Posterior vena cava (tissue), 2 donors: Measurements from ENCODE around the gene PCDHB15. TPM values are rescaled to one million over a fixed set of nuclear protein-coding genes. Genes with fewer than 3 reads are reported as not detected.
"Not testable (repeated sequence)": the region's sequence is repeated elsewhere in the genome, so short reads cannot be mapped to it uniquely, and the experiment has no call there.

Experiments
- DNase-seq: peaks from one replicate; pipeline ENCODE4 v3.0.0-alpha.2; 2020; ENCODE audit warnings: low spot score
- intact Hi-C, 2 donors: fragments of 100-400 bp; cut with DNase I; formaldehyde crosslinking; loops; one replicate each; pipeline versions ENCODE4 v1.14.1 to v1.14.2; 2022 to 2023
- long read RNA-seq, 2 donors: library from polyadenylated mRNA; unstranded; transcript quantifications; one replicate each; pipeline ENCODE4 v2.0.0, GENCODE V29; 2020 to 2021
- total RNA-seq, 2 donors: library from RNA; stranded (reverse); fragmentation: NEBNext Ultra II Directional; extraction: Animal tissue kit (Norgen Biotek cat#: 25700); gene quantifications; one replicate each; pipeline ENCODE4 v1.2.1, GENCODE V29; 2021
- donor health status: DM: yes; HTN: yes; CAD: no.
- donor health status: DM: yes; HTN: yes; CAD: no.

The PCDHB15 gene
- total RNA-seq, result 1 to 10 TPM; 3.8 to 4.4 TPM
- long read RNA-seq, donor 1, full-length matches to known transcripts, result 2 of 2 reads
- long read RNA-seq, donor 1, partial matches to known transcripts, result 0 of 2 reads
- long read RNA-seq, donor 1, other reads (novel, unspliced or antisense), result 0 of 2 reads
- long read RNA-seq, donor 2, full-length matches to known transcripts, result 1 of 1 reads
- long read RNA-seq, donor 2, partial matches to known transcripts, result 0 of 1 reads
- long read RNA-seq, donor 2, other reads (novel, unspliced or antisense), result 0 of 1 reads

GRCh38 chr5:141245250-141245717 is at the start of gene PCDHB15:
PCDHB15 (plus strand) TSS chr5:141245395; CDS start chr5:141245579, 184 bp downstream.
- intact Hi-C loops, result no loop called here
- no peak for DNase-seq

DNA sequence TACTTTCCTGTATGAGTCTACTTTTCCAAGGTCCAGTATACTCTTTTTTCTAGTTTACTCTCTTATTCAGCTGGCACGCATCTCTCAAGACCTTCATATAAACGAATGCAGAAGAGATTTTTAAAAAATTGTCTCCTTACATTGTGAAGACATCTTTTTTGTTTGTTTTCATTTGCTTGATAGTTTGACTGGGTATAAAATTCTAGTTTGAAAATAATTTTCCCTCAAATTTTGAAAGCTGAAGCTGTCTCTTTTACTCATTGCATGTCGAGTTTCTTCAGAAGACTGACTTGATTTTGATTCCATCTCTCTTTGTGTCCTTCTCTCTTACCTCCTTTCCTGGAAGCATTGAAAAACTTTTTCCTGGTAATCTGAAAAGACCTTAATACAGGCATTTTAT is 48.8 kb upstream of the PCDHB15 start:
- intact Hi-C loops, result no loop called here
- DNase-seq, result no peak

GRCh38 chr5:141199359-141200235 is 45.6 kb upstream of the PCDHB15 start, which contains the start of gene PCDHB11:
PCDHB11 (plus strand) TSS chr5:141199627; CDS start chr5:141199775, 148 bp downstream.
- DNase-seq, result no peak

DNA sequence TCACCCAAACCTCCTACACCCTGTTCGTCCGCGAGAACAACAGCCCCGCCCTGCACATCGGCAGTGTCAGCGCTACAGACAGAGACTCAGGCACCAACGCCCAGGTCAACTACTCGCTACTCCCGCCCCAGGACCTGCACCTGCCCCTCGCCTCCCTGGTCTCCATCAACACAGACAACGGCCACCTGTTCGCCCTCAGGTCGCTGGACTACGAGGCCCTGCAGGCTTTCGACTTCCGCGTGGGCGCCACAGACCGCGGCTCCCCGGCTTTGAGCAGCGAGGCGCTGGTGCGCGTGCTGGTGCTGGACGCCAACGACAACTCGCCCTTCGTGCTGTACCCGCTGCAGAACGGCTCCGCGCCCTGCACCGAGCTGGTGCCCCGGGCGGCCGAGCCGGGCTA is 44.1 kb upstream of the PCDHB15 start:
- intact Hi-C loops, DNase-seq: not testable (repeated sequence)

More at GRCh38 chr5:141199359-141200235, 45.6 kb upstream of the PCDHB15 start, which contains the start of gene PCDHB11:
- intact Hi-C loops, result no loop called here

- DNase-seq, intact Hi-C loops: not testable (repeated sequence)
Observed at GRCh38 chr5:141201646-141202045, 43.5 kb upstream of the PCDHB15 start.

DNA sequence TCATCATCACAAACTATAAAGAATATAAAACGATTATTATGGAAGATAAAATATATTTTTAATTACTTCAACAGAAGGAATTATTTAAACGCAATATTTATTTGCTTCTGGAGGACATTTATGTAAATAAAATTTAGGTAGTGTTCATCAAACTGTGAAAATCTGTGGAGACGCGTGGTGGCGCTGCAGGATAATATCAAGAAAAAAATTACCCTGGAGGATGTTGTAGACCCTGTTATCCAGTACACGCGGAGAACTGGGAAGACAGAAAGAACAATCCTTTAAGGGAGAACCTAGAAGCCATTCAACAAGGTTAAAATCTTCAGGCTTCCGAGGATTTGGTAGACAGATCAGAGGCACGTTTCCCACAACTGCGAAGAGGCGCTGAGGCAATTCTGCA is 36.7 kb upstream of the PCDHB15 start, which contains the start of gene PCDHB12:
Gene PCDHB12, plus strand, starts transcription at position 242 of the 400 bp plus-strand sequence. CDS start 189 bp downstream, outside the sequence.
- no peak for DNase-seq
- intact Hi-C loops, result no loop called here

GRCh38 chr5:141210281-141210680 is 34.9 kb upstream of the PCDHB15 start:
- intact Hi-C loops, DNase-seq: not testable (repeated sequence)

DNA sequence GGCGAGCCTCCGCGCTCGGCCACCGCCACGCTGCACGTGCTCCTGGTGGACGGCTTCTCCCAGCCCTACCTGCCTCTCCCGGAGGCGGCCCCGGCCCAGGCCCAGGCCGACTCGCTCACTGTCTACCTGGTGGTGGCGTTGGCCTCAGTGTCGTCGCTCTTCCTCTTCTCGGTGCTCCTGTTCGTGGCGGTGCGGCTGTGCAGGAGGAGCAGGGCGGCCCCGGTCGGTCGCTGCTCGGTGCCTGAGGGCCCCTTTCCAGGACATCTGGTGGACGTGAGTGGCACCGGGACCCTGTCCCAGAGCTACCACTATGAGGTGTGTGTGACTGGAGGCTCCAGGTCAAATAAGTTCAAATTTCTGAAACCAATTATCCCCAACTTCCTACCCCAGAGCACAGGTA is 34.3 kb upstream of the PCDHB15 start:
- DNase-seq, intact Hi-C loops: not testable (repeated sequence)

GRCh38 chr5:141213656-141214339 is 31.4 kb upstream of the PCDHB15 start, which contains the start of gene PCDHB13:
PCDHB13 (plus strand) TSS chr5:141213919; CDS start chr5:141214124, 205 bp downstream.
- intact Hi-C loops, DNase-seq: not testable (repeated sequence)

DNA sequence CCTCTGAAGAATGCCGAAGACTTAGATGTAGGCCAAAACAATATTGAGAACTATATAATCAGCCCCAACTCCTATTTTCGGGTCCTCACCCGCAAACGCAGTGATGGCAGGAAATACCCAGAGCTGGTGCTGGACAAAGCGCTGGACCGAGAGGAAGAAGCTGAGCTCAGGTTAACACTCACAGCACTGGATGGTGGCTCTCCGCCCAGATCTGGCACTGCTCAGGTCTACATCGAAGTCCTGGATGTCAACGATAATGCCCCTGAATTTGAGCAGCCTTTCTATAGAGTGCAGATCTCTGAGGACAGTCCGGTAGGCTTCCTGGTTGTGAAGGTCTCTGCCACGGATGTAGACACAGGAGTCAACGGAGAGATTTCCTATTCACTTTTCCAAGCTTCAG is 30.6 kb upstream of the PCDHB15 start:
- DNase-seq, intact Hi-C loops: not testable (repeated sequence)

DNA sequence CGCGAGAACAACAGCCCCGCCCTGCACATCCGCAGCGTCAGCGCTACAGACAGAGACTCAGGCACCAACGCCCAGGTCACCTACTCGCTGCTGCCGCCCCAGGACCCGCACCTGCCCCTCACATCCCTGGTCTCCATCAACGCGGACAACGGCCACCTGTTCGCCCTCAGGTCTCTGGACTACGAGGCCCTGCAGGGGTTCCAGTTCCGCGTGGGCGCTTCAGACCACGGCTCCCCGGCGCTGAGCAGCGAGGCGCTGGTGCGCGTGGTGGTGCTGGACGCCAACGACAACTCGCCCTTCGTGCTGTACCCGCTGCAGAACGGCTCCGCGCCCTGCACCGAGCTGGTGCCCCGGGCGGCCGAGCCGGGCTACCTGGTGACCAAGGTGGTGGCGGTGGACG is 29.7 kb upstream of the PCDHB15 start:
- DNase-seq, intact Hi-C loops: not testable (repeated sequence)

GRCh38 chr5:141216035-141216434 is 29.2 kb upstream of the PCDHB15 start:
- DNase-seq, intact Hi-C loops: not testable (repeated sequence)

DNA sequence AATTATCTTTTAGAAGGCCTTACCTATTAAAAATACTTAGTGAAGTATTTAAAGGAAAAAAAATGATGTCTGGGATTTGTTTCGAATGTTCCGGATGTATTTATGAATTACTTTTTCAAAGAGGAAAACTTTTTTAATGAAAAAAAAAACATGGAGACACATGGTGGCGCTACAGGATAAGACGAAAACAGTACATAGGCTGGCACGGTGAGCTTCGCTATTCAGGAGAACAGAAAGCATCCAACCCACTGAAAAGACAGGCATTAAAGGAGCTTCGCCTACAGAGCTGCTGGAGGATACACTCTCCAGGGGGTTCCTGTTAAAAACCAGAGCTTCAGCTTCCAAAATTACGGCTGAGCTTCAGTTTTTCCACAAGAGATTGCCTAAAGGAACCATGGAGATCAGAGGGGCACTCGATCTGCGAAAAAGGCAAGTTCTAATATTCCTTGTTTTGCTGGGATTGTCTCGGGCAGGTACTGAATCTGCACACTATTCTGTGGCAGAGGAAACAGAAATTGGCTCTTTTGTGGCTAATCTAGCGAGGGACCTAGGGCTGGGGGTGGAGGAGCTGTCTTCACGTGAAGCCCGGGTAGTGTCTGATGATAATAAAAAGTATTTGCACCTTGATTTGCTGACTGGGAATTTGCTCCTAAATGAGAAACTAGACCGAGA is 21.9 kb upstream of the PCDHB15 start, which contains the start of gene PCDHB14:
Gene PCDHB14, plus strand, starts transcription at position 232 of the 672 bp plus-strand sequence. Its CDS starts 163 bp downstream, at position 395.
- no peak for DNase-seq
- intact Hi-C loops, result no loop called here

GRCh38 chr5:141224844-141225243 is 20.4 kb upstream of the PCDHB15 start:
- DNase-seq, result not testable (repeated sequence)

GRCh38 chr5:141225421-141225820 is 19.8 kb upstream of the PCDHB15 start:
- intact Hi-C loops, DNase-seq: not testable (repeated sequence)

More at GRCh38 chr5:141224844-141225243, 20.4 kb upstream of the PCDHB15 start:
- intact Hi-C loops, result not testable (repeated sequence)

GRCh38 chr5:141234109-141234667 is 11.0 kb upstream of the PCDHB15 start:
- intact Hi-C loops, result no loop called here
- DNase-seq, result no peak

- DNase-seq, intact Hi-C loops: not testable (repeated sequence)
Observed at GRCh38 chr5:141235922-141236321, 9.3 kb upstream of the PCDHB15 start.
